Right atrium auricular region (tissue), 2 donors: ENCODE results near the gene ZPBP2. TPM values are rescaled to one million over a fixed set of nuclear protein-coding genes. Genes with fewer than 3 reads are reported as not detected.

ENCODE experiments used
- DNase-seq: peaks from one replicate; pipeline ENCODE4 v3.0.0-alpha.2; 2019; ENCODE audit warnings: low spot score
- H3K27ac ChIP-seq, 2 donors: fragments of 200-600 bp; sonication (generic); 1 replicate in 1 of 2; 2 replicates in 1 of 2; pipeline ENCODE4 v1.5.1; 2016 to 2019
- H3K27me3 ChIP-seq, 2 donors: fragments of 200-600 bp; sonication (generic); one replicate each; pipeline versions ENCODE4 v1.5.1 to v1.6.0; 2017 to 2019
- H3K36me3 ChIP-seq: fragments of 200-600 bp; sonication (generic); one replicate; pipeline ENCODE4 v1.5.1; 2016
- H3K4me1 ChIP-seq, 2 donors: fragments of 200-600 bp; sonication (generic); one replicate each; pipeline versions ENCODE4 v1.5.1 to v1.6.0; 2017 to 2019
- H3K4me3 ChIP-seq, 2 donors: fragments of 200-600 bp; sonication (generic); 1 replicate in 1 of 2; 2 replicates in 1 of 2; pipeline ENCODE4 v1.5.1; 2017 to 2019; ENCODE audit warnings: mild to moderate bottlenecking in 1 of 2, moderate library complexity in 1 of 2
- H3K9me3 ChIP-seq, 2 donors: fragments of 200-600 bp; sonication (generic); one replicate each; pipeline ENCODE4 v1.5.1; 2019
- total RNA-seq, 2 donors: library from RNA; depleted of rRNA; stranded (reverse); fragments of >200 nt; gene quantifications; one replicate each; pipeline ENCODE4 v1.1.0, GENCODE V29; 2016
- TF ChIP-seq, protein P1 (sequence below), 2 donors: fragments of 200-600 bp; sonication (generic); IDR thresholded peaks; one replicate each; pipeline ENCODE4 v1.5.1; 2019; ENCODE audit warnings: antibody characterized with exemption in 2 of 2

ZPBP2 gene
- total RNA-seq, 2 donors from 2014 or later, result not detected

DNA sequence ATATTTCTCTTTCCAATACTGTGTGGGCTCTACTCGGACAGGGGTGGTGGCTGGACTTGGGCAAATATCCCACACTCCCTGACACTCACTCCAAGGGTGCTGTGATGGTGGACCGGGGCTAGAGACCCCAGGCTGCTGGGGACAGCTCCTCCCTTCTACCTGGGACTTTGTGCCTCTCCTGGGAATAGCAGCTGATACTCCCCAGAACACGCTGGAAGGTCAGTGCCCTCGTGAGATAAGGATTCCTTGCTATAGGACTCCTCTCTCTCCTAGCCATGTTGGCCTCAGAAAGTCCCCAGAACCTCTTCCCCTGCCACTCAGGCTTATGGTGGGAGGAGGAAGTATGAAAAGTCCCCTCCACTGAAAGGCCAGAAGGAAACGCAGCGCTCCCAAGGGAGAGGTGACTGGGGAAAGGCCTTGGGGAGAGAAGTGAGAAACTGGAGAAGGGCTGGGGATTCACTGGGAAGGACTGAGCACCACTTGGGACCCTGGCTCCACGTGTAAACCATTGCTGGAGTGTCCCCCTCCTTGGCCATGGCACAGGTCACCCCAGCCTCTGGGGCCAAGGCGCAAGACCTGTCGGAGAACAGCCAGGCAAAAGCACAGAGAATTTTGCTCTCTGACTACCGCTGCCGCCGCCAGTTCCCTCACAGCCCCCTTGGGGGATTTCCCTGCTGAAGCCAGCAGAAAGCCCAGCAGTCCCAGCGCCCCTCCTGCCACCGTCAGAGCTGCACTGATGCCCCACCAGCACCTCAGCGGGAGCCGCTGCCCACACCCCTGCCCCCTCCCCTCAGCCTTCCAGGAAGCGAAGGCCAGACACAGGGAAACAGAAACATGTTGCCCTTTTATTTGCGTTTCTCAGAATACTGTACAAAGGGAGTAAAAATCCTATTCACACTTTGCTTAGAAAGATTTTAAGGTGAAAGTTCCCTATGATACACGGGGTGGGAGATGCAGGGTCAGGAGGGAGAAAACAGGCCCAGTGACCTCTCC, 52.5 kb downstream of the ZPBP2 start:
- peaks cover 44% of the 10 kb centered on the region for H3K36me3 ChIP-seq
- TF ChIP-seq, protein P1, sequence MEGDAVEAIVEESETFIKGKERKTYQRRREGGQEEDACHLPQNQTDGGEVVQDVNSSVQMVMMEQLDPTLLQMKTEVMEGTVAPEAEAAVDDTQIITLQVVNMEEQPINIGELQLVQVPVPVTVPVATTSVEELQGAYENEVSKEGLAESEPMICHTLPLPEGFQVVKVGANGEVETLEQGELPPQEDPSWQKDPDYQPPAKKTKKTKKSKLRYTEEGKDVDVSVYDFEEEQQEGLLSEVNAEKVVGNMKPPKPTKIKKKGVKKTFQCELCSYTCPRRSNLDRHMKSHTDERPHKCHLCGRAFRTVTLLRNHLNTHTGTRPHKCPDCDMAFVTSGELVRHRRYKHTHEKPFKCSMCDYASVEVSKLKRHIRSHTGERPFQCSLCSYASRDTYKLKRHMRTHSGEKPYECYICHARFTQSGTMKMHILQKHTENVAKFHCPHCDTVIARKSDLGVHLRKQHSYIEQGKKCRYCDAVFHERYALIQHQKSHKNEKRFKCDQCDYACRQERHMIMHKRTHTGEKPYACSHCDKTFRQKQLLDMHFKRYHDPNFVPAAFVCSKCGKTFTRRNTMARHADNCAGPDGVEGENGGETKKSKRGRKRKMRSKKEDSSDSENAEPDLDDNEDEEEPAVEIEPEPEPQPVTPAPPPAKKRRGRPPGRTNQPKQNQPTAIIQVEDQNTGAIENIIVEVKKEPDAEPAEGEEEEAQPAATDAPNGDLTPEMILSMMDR (IDR thresholded peaks at IDR 0.05), result no peak
- peaks cover 0 to 7% of the 10 kb centered on the region in 2 donors for H3K4me1 ChIP-seq
- no peak for DNase-seq
- H3K27me3 ChIP-seq, result no peaks in the 10 kb centered on the region
- no peaks in the 10 kb centered on the region for H3K9me3 ChIP-seq
- no peak overlapping the region for H3K27ac ChIP-seq
- no peak overlapping the region for H3K4me3 ChIP-seq

DNA sequence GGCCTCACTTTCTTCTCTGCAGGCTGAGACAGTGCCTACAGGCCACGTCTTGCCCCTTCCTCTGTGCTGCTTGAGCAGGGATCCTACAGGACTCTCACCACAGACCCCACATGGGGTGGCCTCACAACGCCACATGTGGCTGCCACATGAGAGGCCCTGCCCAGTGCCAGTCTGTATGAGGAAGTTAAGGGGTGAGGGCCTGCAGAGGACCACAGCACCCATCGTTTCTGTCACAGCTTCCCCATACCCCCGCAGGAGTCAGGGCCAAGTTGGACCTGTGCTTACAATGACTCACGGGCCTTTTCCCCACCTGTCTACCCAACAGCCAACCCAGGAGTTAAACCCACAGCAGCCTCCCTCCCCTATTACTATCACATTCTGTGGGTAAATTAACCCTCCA, 53.3 kb downstream of the ZPBP2 start:
- H3K4me3 ChIP-seq, result no peak overlapping the region
- no peaks in the 10 kb centered on the region for H3K9me3 ChIP-seq
- TF ChIP-seq, protein P1 (IDR thresholded peaks at IDR 0.05), result no peak
- peaks cover 44% of the 10 kb centered on the region for H3K36me3 ChIP-seq
- H3K27ac ChIP-seq, result no peak overlapping the region
- no peak for DNase-seq
- H3K4me1 ChIP-seq, result peaks cover 0 to 15% of the 10 kb centered on the region in 2 donors
- no peaks in the 10 kb centered on the region for H3K27me3 ChIP-seq

DNA sequence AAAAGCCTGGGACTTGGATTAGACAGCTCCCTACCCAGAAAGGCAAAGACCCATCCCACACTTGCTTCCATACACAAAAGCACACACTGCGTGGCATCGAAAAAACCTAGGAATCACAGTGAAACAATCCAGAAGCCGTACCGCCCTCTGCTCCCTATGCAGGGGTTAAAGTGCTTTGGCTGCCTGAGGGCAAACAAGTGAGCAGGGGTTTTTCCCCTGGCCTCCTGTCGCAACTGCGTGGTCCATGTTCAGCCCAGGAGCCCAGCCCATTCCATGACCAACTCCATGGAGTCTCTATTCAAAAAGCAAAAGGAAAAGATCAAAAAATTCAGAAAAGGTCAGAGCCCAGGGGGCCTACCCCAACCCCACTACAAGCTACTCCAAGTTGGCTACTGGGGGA, 54.0 kb downstream of the ZPBP2 start:
- no peaks in the 10 kb centered on the region for H3K27me3 ChIP-seq
- no peak overlapping the region for H3K27ac ChIP-seq
- H3K9me3 ChIP-seq, result no peaks in the 10 kb centered on the region
- H3K4me3 ChIP-seq, result no peak overlapping the region
- DNase-seq, result no peak
- peaks cover 0 to 21% of the 10 kb centered on the region in 2 donors for H3K4me1 ChIP-seq
- TF ChIP-seq, protein P1 (IDR thresholded peaks at IDR 0.05), result no peak
- H3K36me3 ChIP-seq, result peaks cover 44% of the 10 kb centered on the region

DNA sequence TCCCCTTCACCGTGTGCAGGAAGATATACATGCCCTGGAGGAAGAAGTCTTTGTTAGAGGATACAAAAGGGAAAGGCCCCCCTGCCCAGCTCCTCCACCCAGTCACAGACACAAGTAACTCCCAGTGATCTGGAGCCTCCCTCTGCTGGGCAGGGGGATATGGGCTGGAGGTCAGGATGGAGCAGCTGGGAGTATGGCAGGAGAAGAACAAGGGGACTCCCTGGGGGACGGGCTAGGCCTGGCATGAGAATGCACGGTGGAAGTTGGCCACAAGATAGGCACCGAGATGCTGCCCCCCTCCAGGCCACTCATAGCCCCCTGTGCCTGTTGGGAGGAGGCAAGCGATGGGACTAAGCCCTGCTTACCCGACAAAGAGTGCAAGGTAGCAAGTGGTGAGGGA, 55.2 kb downstream of the ZPBP2 start:
- Histone ChIP-seq H3K4me3 (no peak overlapping the region), H3K9me3 (no peaks in the 10 kb centered on the region), H3K27ac (no peak overlapping the region), H3K27me3 (no peaks in the 10 kb centered on the region), H3K36me3 (peaks cover 44% of the 10 kb centered on the region), H3K4me1 (peaks cover 0 to 23% of the 10 kb centered on the region in 2 donors)
- no peak for DNase-seq
- TF ChIP-seq, protein P1 (IDR thresholded peaks at IDR 0.05), result no peak

DNA sequence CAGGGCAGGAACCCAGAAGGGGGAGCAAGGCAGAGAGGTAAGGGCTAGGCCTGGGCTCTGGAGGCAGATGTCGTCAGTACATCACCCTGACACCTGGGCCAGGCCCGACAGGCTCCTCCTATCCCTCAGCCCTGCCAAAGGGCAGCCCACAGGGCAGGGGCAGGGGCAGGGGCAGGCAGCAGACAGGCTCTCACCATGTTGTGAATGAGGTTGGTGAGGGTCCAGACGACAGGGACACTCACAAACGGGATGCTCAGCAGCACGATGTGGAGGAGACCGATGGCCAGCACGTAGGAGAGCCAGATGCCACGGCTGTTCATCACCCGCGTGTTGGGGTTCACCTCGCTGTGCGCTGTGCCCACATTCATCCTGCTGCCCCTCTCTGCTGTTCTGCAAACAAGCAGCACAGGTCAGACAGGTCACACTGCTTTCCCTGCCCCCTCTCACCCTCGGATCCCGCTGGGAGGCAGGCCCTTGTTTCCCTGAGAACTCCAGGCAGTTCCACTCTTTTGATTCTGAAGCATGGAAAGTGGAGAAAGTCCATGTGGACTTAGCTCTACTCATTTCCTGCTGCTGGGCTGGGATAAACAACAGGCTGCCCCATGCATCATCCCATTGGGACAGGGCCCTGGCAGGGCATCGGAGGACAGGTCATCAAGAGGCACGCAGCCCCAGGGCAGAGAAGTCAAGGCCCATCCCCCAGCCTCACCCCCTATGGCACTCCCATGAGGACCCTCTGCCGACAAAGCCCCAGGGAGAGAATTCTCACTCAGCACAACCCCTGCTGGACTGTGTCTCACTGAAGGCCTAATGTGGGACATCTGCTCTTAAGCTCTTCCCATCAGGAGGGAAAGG, 56.1 kb downstream of the ZPBP2 start:
- Histone ChIP-seq H3K27me3 (no peaks in the 10 kb centered on the region), H3K9me3 (no peaks in the 10 kb centered on the region), H3K27ac (no peak overlapping the region), H3K4me3 (no peak overlapping the region), H3K36me3 (peaks cover 43% of the 10 kb centered on the region), H3K4me1 (peaks cover 0 to 31% of the 10 kb centered on the region in 2 donors)
- TF ChIP-seq, protein P1 (IDR thresholded peaks at IDR 0.05), result no peak
- DNase-seq, result no peak
